Activated CD8-positive, alpha-beta memory T cell treated with anti-CD3 and anti-CD28 coated beads for 36 hours (primary cell): ENCODE results near the gene DMD. TPM values are rescaled to one million over a fixed set of nuclear protein-coding genes. Genes with fewer than 3 reads are reported as not detected.
"Not testable (repeated sequence)": the region's sequence is repeated elsewhere in the genome, so short reads cannot be mapped to it uniquely, and the experiment has no call there.

Experiments
- CTCF ChIA-PET: fragments of 350-600 bp; sonication (Branson Sonifier 250); formaldehyde crosslinking; loops from one replicate; lab custom pipeline; 2021; ENCODE audit warnings: antibody characterized with exemption; lab: Charles Lee
- POLR2A ChIA-PET: fragments of 350-600 bp; sonication (Branson Sonifier 250); formaldehyde crosslinking; loops from one replicate; lab custom pipeline; 2021; ENCODE audit warnings: antibody characterized with exemption; lab: Charles Lee
- total RNA-seq, 2 experiments: library from RNA; stranded (reverse); gene quantifications; one replicate each; pipeline ENCODE4 v1.2.3, GENCODE V29; 2021

The DMD gene
- total RNA-seq, 2 experiments from 2014 or later = 0.06 TPM; not detected in 1

DNA sequence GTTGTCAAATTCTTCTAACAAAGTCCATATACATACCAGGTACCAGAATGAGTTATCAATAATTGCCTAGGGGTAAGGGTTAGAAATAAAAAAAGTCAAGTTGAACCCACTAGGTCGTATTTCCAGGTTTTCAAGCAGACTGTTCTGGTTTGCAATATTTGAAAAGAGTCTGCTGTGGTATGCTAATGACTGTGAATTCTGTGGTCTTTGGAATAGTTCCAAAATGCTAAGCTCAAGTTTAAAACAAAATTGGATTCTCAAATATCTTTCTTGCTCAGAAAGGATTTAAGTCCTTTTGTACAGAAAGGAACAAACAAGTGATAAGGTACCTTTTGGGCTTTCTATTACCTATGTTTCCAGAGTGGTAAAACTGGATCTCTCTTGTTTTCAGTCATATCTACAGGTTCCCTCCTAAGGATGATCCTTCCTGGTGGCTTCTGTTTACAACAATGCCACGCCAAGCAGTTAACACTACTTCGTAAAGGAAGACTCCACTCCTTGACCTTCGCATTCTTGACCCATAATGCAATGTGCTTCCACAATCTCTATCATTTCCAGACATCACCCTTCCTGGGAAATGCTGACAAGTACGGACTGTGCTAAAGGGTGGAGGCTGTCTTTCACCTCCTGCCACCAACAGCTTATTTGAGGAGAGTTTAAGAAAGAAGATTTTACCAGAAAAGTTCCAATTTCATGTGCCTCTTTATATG lies 1607.8 kb downstream of the DMD start:
- POLR2A ChIA-PET = no interaction called here

DNA sequence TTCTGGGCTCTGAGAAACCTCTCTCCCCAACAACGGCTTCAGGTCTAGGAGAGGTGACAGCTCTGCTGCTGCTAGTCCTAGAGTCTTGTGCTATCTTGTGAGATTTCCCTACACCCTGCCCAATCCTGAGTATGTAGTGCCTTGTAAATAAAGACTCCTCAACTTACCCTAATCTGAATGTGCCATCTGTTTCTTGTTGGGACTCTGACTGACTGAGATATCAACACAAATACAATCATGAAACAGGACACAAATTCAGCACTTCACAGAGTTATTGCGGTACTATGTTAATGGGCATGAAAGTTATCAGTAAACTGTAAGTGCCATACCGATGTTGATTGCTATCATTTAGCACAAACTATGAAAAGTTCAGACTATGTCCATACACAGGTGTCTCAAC lies 1610.5 kb downstream of the DMD start:
- POLR2A ChIA-PET = no interaction called here
- CTCF ChIA-PET = no interaction called here

More for the DNA sequence above, 1607.8 kb downstream of the DMD start:
- CTCF ChIA-PET = no interaction called here

DNA sequence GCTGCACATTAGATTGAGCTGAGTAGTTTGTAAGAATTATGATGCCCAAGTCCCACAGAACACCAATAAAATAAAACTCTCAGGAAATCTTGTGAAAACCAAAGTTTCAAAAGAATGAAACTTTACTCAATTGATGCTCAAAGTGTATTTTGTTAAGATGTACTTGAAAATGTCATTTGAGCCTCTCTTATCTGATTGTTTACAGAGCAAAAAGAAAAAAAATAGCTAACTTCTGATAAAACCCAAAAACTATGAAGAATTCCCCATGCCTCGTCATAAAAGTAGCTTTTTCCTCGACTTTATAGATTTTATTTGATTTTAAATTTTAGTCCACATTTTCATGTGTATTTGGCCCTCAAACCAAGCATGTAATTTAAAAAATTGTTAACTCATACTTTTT lies 1618.0 kb downstream of the DMD start:
- POLR2A ChIA-PET = no interaction called here
- CTCF ChIA-PET = no interaction called here

DNA sequence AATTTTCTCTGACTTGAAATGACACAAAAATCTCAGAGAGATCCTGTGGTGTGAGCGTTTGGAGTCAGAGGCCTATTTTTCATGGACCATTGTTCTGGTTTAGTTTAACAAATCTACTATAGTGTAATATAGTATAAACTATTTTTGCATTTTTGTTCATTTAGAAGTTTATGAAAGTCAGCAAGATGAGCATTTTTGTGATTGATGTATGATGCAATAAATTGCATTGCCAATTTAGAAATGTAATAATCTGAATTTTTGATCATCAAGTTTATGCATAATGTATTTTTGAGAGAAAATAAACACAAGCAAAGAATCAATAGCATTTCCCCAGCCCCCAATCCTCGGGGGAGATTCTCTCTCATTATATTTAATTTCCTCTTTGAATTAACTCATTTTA lies 1620.0 kb downstream of the DMD start:
- ChIA-PET CTCF (no interaction called here), POLR2A (no interaction called here)

DNA sequence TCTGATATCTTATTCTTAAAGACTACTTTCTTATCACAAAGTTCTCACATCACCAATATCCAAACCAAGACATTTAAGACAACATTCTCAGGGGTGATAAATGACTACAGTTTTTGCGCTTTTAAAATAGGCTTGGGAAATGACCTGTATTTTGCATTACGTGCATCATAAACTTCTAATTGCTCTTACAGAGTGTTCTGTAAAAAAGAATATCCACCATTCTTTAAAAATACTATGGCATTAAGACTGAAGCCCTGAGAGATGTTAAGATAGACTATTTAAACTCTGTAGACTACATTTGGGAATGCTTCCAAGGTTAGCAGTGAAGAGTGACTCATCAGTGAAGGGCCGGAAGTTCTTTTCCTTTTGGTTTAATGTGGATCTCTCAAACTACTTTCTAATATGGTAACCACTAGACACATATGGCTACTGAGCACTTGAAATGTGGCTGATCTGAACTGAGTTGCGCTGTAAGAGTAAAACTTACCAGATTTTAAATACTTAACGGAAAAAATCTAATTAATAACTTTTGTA lies 1620.7 kb downstream of the DMD start:
- POLR2A ChIA-PET = no interaction called here
- CTCF ChIA-PET = no interaction called here

DNA sequence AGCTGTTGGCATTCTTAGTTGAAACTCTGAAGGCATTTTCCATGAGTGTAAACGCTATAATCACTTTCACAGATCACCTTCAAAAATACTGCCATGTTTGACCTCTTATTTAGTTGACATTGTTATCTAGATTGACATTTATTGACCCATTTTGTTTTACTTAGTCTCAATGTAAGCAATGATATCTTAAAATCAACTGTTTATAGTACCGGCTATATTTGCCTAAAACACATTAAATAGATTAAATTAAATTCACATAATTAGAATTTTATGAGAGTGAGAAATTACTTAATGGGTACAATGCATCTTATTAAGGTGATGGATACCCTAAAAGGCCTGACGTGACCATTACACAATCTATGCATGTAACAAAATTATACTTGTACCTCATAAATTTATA lies 1621.8 kb downstream of the DMD start:
- ChIA-PET CTCF (no interaction called here), POLR2A (no interaction called here)

DNA sequence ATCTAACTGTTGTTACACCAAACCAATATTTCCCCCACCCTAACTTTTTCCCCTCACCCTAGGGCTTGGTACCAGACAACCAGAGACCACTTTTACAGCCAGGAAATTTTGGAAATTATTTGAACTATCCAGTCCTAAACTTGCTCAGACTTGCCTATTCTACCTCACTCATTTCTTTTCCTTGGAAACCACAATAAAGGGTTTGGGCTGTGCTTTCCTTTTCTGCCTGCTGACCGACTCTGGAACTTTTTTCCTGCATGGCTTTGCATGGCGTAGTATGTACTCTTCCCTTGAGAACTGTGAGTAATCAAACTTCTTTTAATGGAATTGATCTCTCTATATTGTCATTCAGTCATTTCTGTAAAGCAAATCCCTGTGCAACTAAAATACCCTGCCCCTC lies 1623.0 kb downstream of the DMD start:
- POLR2A ChIA-PET = no interaction called here
- CTCF ChIA-PET = no interaction called here

DNA sequence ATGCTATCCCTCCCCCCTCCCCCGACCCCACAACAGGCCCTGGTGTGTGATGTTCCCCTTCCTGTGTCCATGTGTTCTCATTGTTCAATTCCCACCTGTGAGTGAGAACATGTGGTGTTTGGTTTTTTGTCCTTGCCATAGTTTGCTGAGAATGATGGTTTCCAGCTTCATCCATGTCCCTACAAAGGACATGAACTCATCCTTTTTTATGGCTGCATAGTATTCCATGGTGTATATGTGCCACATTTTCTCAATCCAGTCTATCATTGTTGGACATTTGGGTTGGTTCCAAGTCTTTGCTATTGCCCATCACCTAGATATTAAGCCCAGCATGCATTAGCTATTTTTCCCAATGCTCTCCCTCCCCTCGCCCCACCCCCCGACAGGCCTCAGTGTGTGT lies 1627.5 kb downstream of the DMD start:
- CTCF ChIA-PET, POLR2A ChIA-PET: not testable (repeated sequence)

DNA sequence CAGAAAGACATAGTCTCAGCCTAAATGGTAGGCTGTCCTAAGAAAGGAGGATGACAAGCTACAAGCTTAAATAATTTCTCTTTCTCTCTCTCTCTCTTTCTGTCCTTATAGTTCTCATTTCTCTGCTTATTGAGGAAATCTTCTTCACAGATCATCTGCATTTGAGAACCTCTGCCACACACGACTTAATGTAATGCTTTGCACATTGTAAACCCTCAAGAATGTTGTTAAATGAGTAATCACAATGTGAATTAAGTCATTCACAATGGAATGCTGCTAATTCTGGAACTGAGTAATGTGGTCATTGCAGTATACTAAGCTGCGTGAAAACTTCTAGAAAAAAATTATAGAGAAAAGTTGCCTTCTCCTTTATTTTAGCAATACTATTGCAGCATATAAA lies 1630.6 kb downstream of the DMD start:
- ChIA-PET CTCF (no interaction called here), POLR2A (no interaction called here)

DNA sequence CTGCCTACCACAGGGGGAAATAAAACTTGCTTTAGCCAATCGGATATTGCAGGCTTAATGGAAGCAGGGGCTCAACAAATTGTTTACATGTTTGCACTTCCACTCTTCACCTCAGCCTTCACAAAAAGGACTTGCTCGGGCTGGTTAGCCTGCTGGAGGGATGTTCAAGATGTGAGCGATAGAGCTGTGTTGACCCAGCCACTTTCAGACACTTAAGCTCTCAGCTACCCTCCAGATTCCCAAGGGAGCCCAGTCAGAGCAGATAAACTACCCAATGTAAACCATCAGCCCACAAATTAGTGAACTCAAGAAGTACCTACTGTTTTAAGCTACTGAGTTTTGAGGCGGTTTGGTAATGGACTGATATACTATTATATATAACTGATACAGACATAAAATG lies 1631.1 kb downstream of the DMD start:
- ChIA-PET POLR2A (no interaction called here), CTCF (no interaction called here)

DNA sequence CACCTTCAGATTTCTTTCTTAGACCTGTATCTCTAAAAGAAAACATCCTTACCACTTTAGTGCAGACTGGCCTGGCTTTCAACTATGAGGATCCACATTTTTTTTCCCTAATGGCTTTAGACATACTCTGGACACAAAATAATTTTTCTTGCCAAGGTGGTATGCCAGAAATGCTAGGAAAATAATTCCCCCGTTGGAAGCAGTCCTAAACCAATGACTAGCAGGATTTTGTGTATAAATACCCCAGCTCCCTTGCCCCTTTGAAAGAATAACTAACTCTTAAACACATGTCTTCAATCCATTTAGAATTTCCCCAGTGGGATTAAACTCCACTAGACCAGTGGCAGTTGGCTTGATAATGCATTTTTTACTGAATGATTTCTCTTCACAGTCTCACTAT lies 1639.0 kb downstream of the DMD start:
- ChIA-PET POLR2A (no interaction called here), CTCF (no interaction called here)

DNA sequence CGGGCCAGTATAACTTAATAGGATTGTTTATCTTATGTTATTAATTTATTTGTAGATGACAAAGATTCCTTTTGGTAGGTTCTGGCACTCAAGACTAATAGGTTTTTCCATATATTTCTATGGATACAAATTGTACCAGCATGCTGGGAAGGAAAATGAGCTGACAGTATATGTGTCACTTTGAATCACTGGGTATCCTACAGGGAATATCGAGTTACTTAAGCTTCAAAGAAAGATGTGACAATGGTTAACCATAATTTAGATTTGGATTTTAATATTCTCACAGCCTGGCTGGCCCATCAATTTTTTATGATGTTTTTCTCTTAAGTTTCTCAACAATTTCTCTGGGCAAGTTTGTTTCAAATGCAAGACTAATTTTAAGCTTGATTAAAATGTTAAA lies 1640.7 kb downstream of the DMD start:
- ChIA-PET POLR2A (no interaction called here), CTCF (no interaction called here)

DNA sequence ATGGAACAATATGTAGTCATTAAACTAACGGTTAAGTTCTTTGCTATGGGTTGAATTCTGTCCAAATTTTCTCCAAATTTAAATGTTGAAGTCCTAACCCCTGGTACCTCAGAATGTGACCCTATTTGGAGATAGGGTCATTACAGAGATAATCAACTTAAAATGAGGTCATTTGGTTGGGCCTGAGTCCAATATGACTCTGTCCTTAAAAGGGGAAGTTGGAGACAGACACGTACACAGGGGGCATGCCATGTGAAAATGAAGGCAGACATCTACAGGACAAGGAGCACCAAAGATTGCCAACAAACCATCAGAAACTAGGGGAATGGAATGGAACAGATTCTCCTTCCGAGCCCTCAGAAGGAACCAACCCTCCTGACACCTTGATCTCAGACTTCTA lies 1647.6 kb downstream of the DMD start:
- ChIA-PET CTCF (no interaction called here), POLR2A (no interaction called here)

DNA sequence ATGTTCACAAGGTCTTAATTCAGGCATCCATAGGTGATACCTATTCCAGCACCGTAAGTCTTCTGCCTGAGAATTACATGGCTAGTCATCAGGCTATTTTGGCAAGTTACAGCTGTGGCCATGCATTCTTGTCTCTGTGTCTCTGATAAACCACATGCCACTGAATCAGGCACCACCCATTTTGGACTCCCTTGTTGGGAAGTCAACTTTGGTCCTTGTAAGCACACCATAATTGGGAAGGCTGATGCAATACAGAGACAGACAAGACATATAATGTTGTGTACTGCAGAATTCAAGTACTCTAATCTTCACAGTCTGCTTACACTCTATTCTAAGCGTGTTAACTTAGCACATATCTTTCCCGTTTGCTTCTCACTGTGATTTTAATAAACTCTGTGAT lies 1655.8 kb downstream of the DMD start:
- CTCF ChIA-PET = no interaction called here

DNA sequence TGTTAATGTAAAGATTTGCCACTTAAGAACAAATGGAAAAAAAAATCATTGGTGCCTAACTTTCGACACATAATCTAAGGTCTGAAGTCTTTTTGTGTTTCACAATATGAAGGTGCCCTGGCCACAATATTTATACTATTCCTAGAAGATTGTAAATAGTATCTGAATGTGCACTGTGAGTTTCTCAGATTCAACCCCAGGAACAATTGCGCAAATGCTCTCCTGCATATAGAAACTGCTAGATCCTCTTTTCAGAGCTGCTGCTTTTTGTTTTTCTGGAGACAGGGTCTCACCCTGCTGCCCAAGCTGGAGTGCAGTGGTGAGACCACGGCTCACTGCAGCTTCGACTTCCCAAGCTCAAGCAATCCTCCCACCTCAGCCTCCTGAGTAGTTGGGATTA lies 1659.4 kb downstream of the DMD start:
- POLR2A ChIA-PET = no interaction called here
- CTCF ChIA-PET = no interaction called here

More for the DNA sequence above, 1655.8 kb downstream of the DMD start:
- POLR2A ChIA-PET = no interaction called here

DNA sequence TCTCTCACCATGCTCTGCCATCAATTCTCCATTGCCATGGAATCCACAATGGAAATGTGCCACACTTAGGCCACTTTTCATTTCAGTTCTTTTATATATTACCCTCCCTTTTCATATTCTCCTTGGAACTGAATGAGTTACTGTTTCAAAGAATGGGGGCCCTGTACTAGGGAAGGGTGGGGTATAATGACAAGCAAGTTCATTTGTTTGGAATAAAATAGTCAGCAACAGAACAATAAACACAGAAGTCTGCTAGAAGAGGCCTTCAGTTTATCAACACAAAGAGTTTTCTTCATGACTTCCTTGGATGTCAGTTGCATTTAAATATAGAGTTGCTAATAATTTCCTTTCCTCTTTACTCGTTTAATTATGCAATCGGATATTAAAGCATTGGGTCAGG lies 1661.2 kb downstream of the DMD start:
- ChIA-PET CTCF (no interaction called here), POLR2A (no interaction called here)

DNA sequence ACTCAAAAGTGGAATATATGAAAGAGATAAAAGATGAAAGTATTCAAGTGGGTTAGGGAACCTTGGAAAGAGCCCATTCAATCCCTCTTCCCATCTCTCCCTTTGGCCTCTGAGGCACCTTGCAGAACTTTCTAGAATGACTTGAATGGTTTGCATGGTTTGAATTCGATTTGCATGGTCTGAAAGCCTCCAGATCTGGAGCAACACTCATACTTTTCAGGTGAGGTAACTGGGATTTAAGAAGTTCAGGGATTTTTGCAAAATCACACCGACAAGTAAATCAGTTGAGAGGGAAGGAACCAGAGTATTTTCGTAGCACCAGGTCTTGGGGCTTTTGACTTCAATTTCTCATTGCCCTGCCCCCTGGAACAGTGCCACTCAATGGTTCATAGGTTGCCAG lies 1663.5 kb downstream of the DMD start:
- ChIA-PET POLR2A (no interaction called here), CTCF (no interaction called here)

DNA sequence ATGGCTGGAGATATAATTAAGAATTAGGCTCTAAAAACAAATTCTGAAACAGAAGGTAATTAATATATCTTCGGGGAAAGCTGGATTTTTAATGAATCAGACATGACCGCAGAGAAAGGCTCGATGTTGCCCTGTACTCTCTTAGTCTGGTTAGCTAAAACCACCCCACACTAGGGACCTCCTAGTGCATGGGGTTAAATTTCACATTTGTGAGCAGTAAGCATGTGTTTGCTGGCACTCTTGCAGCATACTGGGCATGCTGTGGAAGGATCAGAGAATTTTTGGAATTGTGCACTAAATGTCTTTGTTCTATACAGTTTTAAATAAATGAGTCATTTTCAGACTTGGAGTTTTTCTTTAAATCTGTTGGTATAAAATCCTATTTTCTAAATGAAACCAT lies 1663.9 kb downstream of the DMD start:
- ChIA-PET CTCF (no interaction called here), POLR2A (no interaction called here)

DNA sequence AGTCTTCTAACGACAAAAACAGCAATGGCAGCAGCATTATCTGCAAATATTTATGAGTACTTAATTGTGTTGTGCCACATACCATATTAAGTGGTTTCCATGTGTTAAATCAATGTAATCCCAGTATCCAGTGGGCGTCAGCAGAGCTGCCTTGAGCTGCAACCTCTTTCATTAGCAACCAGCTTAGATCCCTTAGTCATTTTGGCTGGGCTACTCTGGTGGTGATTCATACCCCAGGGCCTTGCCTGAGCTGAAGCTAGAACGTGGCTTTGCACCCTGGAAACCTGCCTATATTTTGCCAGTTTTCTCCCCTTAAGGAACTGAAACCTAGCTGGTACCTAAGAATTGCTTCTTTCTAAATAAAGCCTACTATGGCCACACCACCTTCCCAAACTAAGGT lies 1665.2 kb downstream of the DMD start:
- ChIA-PET POLR2A (no interaction called here), CTCF (no interaction called here)

DNA sequence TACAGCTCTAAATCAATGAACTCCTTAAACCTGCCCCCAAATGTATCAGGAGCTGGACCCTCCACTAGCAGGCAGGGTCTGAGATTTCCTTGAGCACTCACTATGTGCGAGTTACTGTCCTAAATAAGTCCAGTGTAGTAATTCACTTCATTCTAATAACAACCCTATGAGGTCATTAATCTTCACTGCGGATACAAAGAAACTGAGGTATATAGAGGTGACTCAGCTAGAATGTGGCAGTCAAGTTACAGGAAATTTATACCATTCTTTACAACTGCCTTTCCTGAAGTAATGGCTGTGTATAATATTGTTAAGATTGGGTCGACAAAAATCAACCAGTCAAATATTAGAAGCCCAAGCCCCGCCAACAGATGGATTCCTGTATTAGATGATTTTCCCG lies 1665.6 kb downstream of the DMD start:
- POLR2A ChIA-PET = no interaction called here

DNA sequence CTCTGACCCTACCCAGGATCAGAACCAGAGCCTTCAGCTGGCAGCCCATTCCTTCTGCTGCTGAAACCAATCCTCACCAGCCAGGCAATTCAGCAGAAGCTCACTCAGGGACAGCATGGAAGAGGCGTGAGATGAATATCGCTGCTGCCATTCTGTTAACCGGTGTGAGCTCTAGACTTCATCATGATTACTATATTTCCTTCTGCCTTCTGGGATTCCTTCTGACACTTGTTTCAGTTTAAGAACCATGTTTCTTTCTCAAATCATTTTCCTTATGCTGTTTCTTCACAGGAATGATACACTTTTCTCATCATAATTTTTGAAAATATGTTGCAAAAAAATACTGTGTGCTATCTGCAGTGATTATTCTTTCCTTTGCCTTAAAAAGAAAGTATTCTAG lies 1666.2 kb downstream of the DMD start:
- ChIA-PET POLR2A (no interaction called here), CTCF (no interaction called here)

More for the DNA sequence above, 1665.6 kb downstream of the DMD start:
- CTCF ChIA-PET = no interaction called here

DNA sequence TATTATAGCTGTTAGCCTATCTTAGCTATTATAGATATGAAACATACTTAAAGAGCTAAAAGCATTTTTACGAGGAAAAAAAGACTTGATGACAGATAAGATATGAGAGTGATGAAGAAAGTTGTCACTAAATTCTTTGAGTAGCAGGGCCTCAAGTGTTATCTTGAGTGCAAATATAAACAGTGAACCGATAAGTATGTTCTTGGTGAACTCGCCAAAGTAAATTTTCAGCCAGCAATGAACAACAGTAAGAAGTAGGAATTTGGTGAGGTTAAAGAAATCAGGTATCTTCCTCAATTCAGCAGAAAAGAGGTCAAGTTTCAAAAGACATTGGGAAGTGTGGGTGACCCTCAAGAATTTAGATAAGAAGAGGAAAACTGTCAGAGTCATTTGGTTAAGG lies 1667.7 kb downstream of the DMD start:
- ChIA-PET POLR2A (no interaction called here), CTCF (no interaction called here)
